ENCODE data around the gene ERG.

GRCh38 chr21:38504066-38504465 lies 5.8 kb upstream of the ERG start:
- TF ChIP-seq SP1 (IDR thresholded peaks at IDR 0.05) (no peak), YY1 (IDR thresholded peaks at IDR 0.05) (no peak), ATF3 (IDR thresholded peaks at IDR 0.05) (no peak), FOXA1 (IDR thresholded peaks at IDR 0.05) (no peak), GABPA (IDR thresholded peaks at IDR 0.05 in 1 of 2, conservative IDR thresholded peaks at IDR 0.05 in 1 of 2) (no peak), HNF4G (IDR thresholded peaks at IDR 0.05) (no peak), MAX (IDR thresholded peaks at IDR 0.05) (no peak)
- TF ChIP-seq, protein P1, sequence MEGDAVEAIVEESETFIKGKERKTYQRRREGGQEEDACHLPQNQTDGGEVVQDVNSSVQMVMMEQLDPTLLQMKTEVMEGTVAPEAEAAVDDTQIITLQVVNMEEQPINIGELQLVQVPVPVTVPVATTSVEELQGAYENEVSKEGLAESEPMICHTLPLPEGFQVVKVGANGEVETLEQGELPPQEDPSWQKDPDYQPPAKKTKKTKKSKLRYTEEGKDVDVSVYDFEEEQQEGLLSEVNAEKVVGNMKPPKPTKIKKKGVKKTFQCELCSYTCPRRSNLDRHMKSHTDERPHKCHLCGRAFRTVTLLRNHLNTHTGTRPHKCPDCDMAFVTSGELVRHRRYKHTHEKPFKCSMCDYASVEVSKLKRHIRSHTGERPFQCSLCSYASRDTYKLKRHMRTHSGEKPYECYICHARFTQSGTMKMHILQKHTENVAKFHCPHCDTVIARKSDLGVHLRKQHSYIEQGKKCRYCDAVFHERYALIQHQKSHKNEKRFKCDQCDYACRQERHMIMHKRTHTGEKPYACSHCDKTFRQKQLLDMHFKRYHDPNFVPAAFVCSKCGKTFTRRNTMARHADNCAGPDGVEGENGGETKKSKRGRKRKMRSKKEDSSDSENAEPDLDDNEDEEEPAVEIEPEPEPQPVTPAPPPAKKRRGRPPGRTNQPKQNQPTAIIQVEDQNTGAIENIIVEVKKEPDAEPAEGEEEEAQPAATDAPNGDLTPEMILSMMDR (IDR thresholded peaks at IDR 0.05; ENCODE audit: low read depth, low read length, missing input control), result no peak
